Endothelial cell of umbilical vein (primary cell): ENCODE measurements around the gene MYO16. TPM values are rescaled to one million over a fixed set of nuclear protein-coding genes. Genes with fewer than 3 reads are reported as not detected.
A peak's percentile ranks its signal among the peaks of the same experiment; 100 is the strongest.

Experiments used
- Bru-seq: library from RNA; stranded (reverse); fragments of 400-500 nt; gene quantifications from one replicate; lab custom pipeline; 2021; lab: Mats Ljungman, UMichigan
- BruChase-seq, 2 experiments: library from RNA; stranded (reverse); fragments of 400-500 nt; gene quantifications; one replicate each; lab custom pipeline; 2021; lab: Mats Ljungman, UMichigan
- BruUV-seq: library from RNA; stranded (reverse); fragments of 400-500 nt; replicated peaks from 2 replicates; lab custom pipeline; 2021; lab: Mats Ljungman, UMichigan
- CTCF ChIA-PET: fragments of 300-600, 350-600 bp; sonication (Branson Sonifier 250); formaldehyde crosslinking; loops from one replicate; lab custom pipeline; 2021; ENCODE audit warnings: antibody characterized with exemption, inconsistent platforms; lab: Charles Lee
- POLR2A ChIA-PET: fragments of 300-600, 350-600 bp; sonication (Branson Sonifier 250); formaldehyde crosslinking; loops from one replicate; lab custom pipeline; 2021; ENCODE audit warnings: antibody characterized with exemption, inconsistent platforms; lab: Charles Lee
- DNase-seq: peaks from one replicate; pipeline ENCODE4 v3.0.0-alpha.2; 2011; ENCODE audit warnings: low read depth, low spot score
- FAIRE-seq: peaks from 2 replicates; lab custom pipeline; 2011; peaks lifted over from hg19 to GRCh38; lab: Jason Lieb, UNC
- H2AFZ ChIP-seq: 2 replicates; pipeline ENCODE4 v1.6.0; 2012; ENCODE audit warnings: low read depth, low read length, control low read depth, inconsistent platforms
- H3K27ac ChIP-seq: 2 replicates; pipeline ENCODE4 v1.5.1; 2011; ENCODE audit warnings: low read depth, mild to moderate bottlenecking, control low read depth, low read length, moderate library complexity; ENCODE audit not compliant: insufficient read depth
- H3K27me3 ChIP-seq, 2 experiments: 2 replicates each; pipeline versions ENCODE4 v1.6.0 to v1.6.1; 2011; ENCODE audit warnings: low read length in 2 of 2, mixed read lengths in 1 of 2; ENCODE audit not compliant: control insufficient read depth in 2 of 2, insufficient read depth in 2 of 2
- H3K36me3 ChIP-seq, 2 experiments: 2 replicates in 1 of 2; 3 replicates in 1 of 2; pipeline ENCODE4 v1.5.1; 2011; ENCODE audit warnings: low read length in 2 of 2, mild to moderate bottlenecking in 1 of 2, moderate library complexity in 1 of 2; ENCODE audit not compliant: control insufficient read depth in 2 of 2, insufficient read depth in 2 of 2; ENCODE audit errors: extremely low read depth in 1 of 2
- H3K4me1 ChIP-seq: 3 replicates; pipeline ENCODE4 v1.5.1; 2011; ENCODE audit warnings: mild to moderate bottlenecking, low read length; ENCODE audit not compliant: control insufficient read depth, insufficient read depth; ENCODE audit errors: extremely low read depth
- H3K4me2 ChIP-seq: 2 replicates; pipeline ENCODE4 v1.6.1; 2011; ENCODE audit warnings: low read length, control low read depth, mixed read lengths; ENCODE audit not compliant: insufficient read depth
- H3K4me3 ChIP-seq, 3 experiments: fragments of 200-600 bp in 1 of 3; sonication (generic), shearing (Covaris generic) in 1 of 3; replicated peaks in 1 of 3; 2 replicates each; pipeline ENCODE4 v1.5.1; 2011 to 2016; ENCODE audit warnings: control low read depth in 3 of 3, low read length in 3 of 3, mild to moderate bottlenecking in 2 of 3, inconsistent platforms in 1 of 3, low read depth in 1 of 3, moderate library complexity in 1 of 3; ENCODE audit not compliant: insufficient read depth in 1 of 3
- H3K79me2 ChIP-seq: 2 replicates; pipeline ENCODE4 v1.6.0; 2012; ENCODE audit warnings: low read length, inconsistent platforms; ENCODE audit not compliant: control insufficient read depth, insufficient read depth
- H3K9ac ChIP-seq: replicated peaks from 2 replicates; pipeline ENCODE3; 2011; ENCODE audit warnings: low read length, control low read depth; ENCODE audit not compliant: insufficient read depth; ENCODE audit errors: extremely low read depth
- H3K9me1 ChIP-seq: replicated peaks from 3 replicates; pipeline ENCODE4 v1.6.0; 2011; ENCODE audit warnings: mild to moderate bottlenecking, low read length; ENCODE audit not compliant: control insufficient read depth, insufficient read depth; ENCODE audit errors: extremely low read depth
- H3K9me3 ChIP-seq: replicated peaks from 2 replicates; pipeline ENCODE4 v1.5.1; 2012; ENCODE audit warnings: low read length, inconsistent platforms; ENCODE audit not compliant: control insufficient read depth, insufficient read depth
- H4K20me1 ChIP-seq: replicated peaks from 2 replicates; pipeline ENCODE3; 2011; ENCODE audit warnings: mild to moderate bottlenecking, low read length; ENCODE audit not compliant: control insufficient read depth, insufficient read depth; ENCODE audit errors: extremely low read depth
- CTCF ChIP-seq, 2 donors: IDR thresholded peaks; 1 replicate in 1 of 2; 2 replicates in 1 of 2; pipeline ENCODE4 v1.5.1; 2011; ENCODE audit warnings: low read length in 2 of 2, mild to moderate bottlenecking in 2 of 2, moderate library complexity in 2 of 2, control low read depth in 1 of 2, inconsistent platforms in 1 of 2, low read depth in 1 of 2; ENCODE audit not compliant: insufficient read depth in 1 of 2; ENCODE audit errors: extremely low read depth in 1 of 2
- EZH2 ChIP-seq: IDR thresholded peaks from 2 replicates; pipeline ENCODE4 v1.6.1; 2012; ENCODE audit warnings: borderline replicate concordance, low read depth, mild to moderate bottlenecking, moderate library complexity, low read length, inconsistent platforms; ENCODE audit not compliant: severe bottlenecking
- FOS ChIP-seq: IDR thresholded peaks from 2 replicates; pipeline ENCODE4 v1.6.1; 2011; ENCODE audit warnings: mild to moderate bottlenecking, low read length, moderate library complexity, borderline replicate concordance; ENCODE audit not compliant: insufficient read depth
- GATA2 ChIP-seq: IDR thresholded peaks from 2 replicates; pipeline ENCODE4 v1.7.0; 2011; ENCODE audit warnings: low read depth, mild to moderate bottlenecking, moderate library complexity, mixed read lengths, low read length; ENCODE audit not compliant: insufficient read length, insufficient read depth
- MAX ChIP-seq: IDR thresholded peaks from 2 replicates; pipeline ENCODE4 v1.6.1; 2011; ENCODE audit not compliant: insufficient read depth, insufficient read length
- MYC ChIP-seq: IDR thresholded peaks from one replicate; pipeline ENCODE4 v1.6.1; 2011; ENCODE audit warnings: mild to moderate bottlenecking, low read depth, low read length
- POLR2A ChIP-seq: IDR thresholded peaks from 2 replicates; pipeline ENCODE4 v1.6.1; 2012; ENCODE audit warnings: low read depth, mild to moderate bottlenecking, control low read depth, low read length
- dilution Hi-C: fragments of 300-500 bp; cut with MboI; formaldehyde crosslinking; loops from one replicate; pipeline ENCODE4 v1.15.0; 2019; ENCODE audit warnings: low sequenced_read_pairs; ENCODE audit not compliant: extremely low pct_ligation_motif_present
- intact Hi-C: fragments of 100-400 bp; cut with micrococcal nuclease; formaldehyde crosslinking; loops from one replicate; pipeline ENCODE4 v1.10.0; 2022
- long read RNA-seq: library from polyadenylated mRNA; stranded (forward); transcript quantifications from one replicate; pipeline ENCODE4 v2.0.0, GENCODE V29; 2021
- polyA minus RNA-seq, 3 experiments: library from RNA; depleted of rRNA, polyadenylated mRNA; stranded (reverse); fragments of >200 nt; gene quantifications; 1 replicate in 1 of 3; 2 replicates in 2 of 3; pipeline ENCODE4 v1.2.3, GENCODE V29; 2011
- polyA plus RNA-seq, 4 experiments: library from polyadenylated mRNA; depleted of rRNA in 3 of 4; stranded (reverse) in 3 of 4; unstranded in 1 of 4; fragments of >200 nt; gene quantifications; 2 replicates each; pipeline versions ENCODE4 v1.2.1 to v1.2.3, GENCODE V29; 2011 to 2012; ENCODE audit warnings: missing spikeins in 1 of 4
- total RNA-seq: library from RNA; stranded (reverse); gene quantifications from 2 replicates; pipeline ENCODE4 v1.2.3, GENCODE V29; 2021

MYO16 gene
- total RNA-seq, result 0.04 and 0.07 TPM in 2 replicates
- 0.02 and 0.03 TPM in 2 replicates for polyA plus RNA-seq
- polyA plus RNA-seq (2011; cell fraction: cytosol; rRNA removed), result 0.03 TPM in 2 replicates
- 0.04 and 0.05 TPM in 2 replicates for polyA plus RNA-seq (2011; cell fraction: nucleus; rRNA removed)
- 0.04 TPM in 1 of 2 replicates, not detected in the other for polyA plus RNA-seq (2012)
- polyA minus RNA-seq, result 0.02 TPM in 1 of 2 replicates, not detected in the other
- polyA minus RNA-seq (2011; cell fraction: cytosol; rRNA and poly(A)+ RNA removed), result 0.61 TPM
- 0.05 TPM in 1 of 2 replicates, not detected in the other for polyA minus RNA-seq (2011; cell fraction: nucleus; rRNA and poly(A)+ RNA removed)
- Bru-seq, nascent RNA, result percentile 11 among the genes with signal in this experiment
- BruChase-seq, experiment 1, labeled RNA remaining after a 6-hour chase, result percentile 2 among the genes with signal in this experiment
- BruChase-seq, experiment 2, labeled RNA remaining after a 2-hour chase, result percentile 3 among the genes with signal in this experiment
- long read RNA-seq, partial matches to known transcripts, result 0 of 1 reads
- long read RNA-seq, other reads (novel, unspliced or antisense), result 1 of 1 reads

- ChIA-PET CTCF (no interaction called here), POLR2A (no interaction called here)
- DNase-seq (no peak), FAIRE-seq (no peak)
- no peaks in the 10 kb centered on the region for H3K36me3 ChIP-seq
- no peak for TF ChIP-seq GATA2
- TF ChIP-seq FOS, result no peak
- TF ChIP-seq EZH2, result no peak
- H3K4me3 ChIP-seq, result no peak within 1 kb of the TSS
- BruUV-seq, result no TSS peak
- dilution Hi-C loops (no loop called here), intact Hi-C loops (no loop called here)
- no peaks in the 10 kb centered on the region for H3K9me3 ChIP-seq
- no peak within 1 kb of the TSS for H3K4me2 ChIP-seq
- H2AFZ ChIP-seq, result no peak within 1 kb of the TSS
- no peaks in the 10 kb centered on the region for H4K20me1 ChIP-seq
- H3K27ac ChIP-seq, result no peak within 1 kb of the TSS
- H3K4me1 ChIP-seq, result no peaks in the 10 kb centered on the region
- no peaks in the 10 kb centered on the region for H3K79me2 ChIP-seq
- no peaks in the 10 kb centered on the region for H3K27me3 ChIP-seq
- H3K9me1 ChIP-seq, result no peaks in the 10 kb centered on the region
- H3K9ac ChIP-seq, result no peak within 1 kb of the TSS
Measured at GRCh38 chr13:108629181-108629752, at the start of gene MYO16. TSS of gene MYO16 (plus strand) at chr13:108629611. CDS start at chr13:108629845, 234 bp downstream.

- intact Hi-C loops (no loop called here), dilution Hi-C loops (no loop called here)
- Histone ChIP-seq H3K9me1 (no peaks in the 10 kb centered on the region), H3K4me2 (no peak overlapping the region), H3K9ac (no peak overlapping the region), H3K27me3 (no peaks in the 10 kb centered on the region), H3K4me1 (no peaks in the 10 kb centered on the region), H4K20me1 (no peaks in the 10 kb centered on the region), H3K79me2 (no peaks in the 10 kb centered on the region), H3K36me3 (no peaks in the 10 kb centered on the region), H3K9me3 (peaks cover 3% of the 10 kb centered on the region), H3K27ac (no peak overlapping the region), H3K4me3 (no peak overlapping the region), H2AFZ (no peak overlapping the region)
- TF ChIP-seq MAX, result no peak
- no peak for TF ChIP-seq POLR2A
- no peak for TF ChIP-seq CTCF (IDR thresholded peaks at IDR 0.05; ENCODE audit: extremely low read depth in 1 of 2, insufficient read depth in 1 of 2, low read depth in 1 of 2, low read length in 2 of 2)
- no peak for TF ChIP-seq MYC
- DNase-seq (no peak), FAIRE-seq (no peak)
- no TSS peak for BruUV-seq
- CTCF ChIA-PET, result no interaction called here
- POLR2A ChIA-PET, result no interaction called here
Measured at GRCh38 chr13:108586826-108587225, 42.6 kb upstream of the MYO16 start.
